Mesendoderm (in vitro differentiated cells): Measurements from ENCODE around the gene SELPLG.
"Not testable (repeated sequence)": the region's sequence is repeated elsewhere in the genome, so short reads cannot be mapped to it uniquely, and the experiment has no call there.

ENCODE experiments used
- DNase-seq: peaks from one replicate; pipeline ENCODE4 v3.0.0; 2013
- H2AK5ac ChIP-seq: 2 replicates; pipeline ENCODE4 v1.6.1; 2013; ENCODE audit warnings: low read length, inconsistent platforms
- H2BK120ac ChIP-seq: 2 replicates; pipeline ENCODE4 v1.6.1; 2013; ENCODE audit warnings: low read depth, mild to moderate bottlenecking, low read length, moderate library complexity, mixed read lengths
- H2BK15ac ChIP-seq: replicated peaks from 2 replicates; pipeline ENCODE4 v1.6.1; 2013; ENCODE audit warnings: low read depth, mild to moderate bottlenecking, moderate library complexity
- H2BK5ac ChIP-seq: 2 replicates; pipeline ENCODE4 v1.6.1; 2013; ENCODE audit warnings: low read length, inconsistent platforms
- H3K18ac ChIP-seq: 2 replicates; pipeline ENCODE4 v1.6.1; 2013; ENCODE audit warnings: mild to moderate bottlenecking, low read length, mixed read lengths
- H3K23ac ChIP-seq: one replicate; pipeline ENCODE4 v1.6.1; 2013; ENCODE audit warnings: low read length
- H3K27ac ChIP-seq: 2 replicates; pipeline ENCODE4 v1.5.1; 2013; ENCODE audit warnings: low read depth, mild to moderate bottlenecking, inconsistent platforms, low read length, moderate library complexity
- H3K27me3 ChIP-seq: 2 replicates; pipeline ENCODE4 v1.6.1; 2013; ENCODE audit warnings: low read length, control low read depth, mild to moderate bottlenecking, inconsistent platforms; ENCODE audit not compliant: insufficient read depth, poor library complexity
- H3K36me3 ChIP-seq: 2 replicates; pipeline ENCODE4 v1.6.1; 2013; ENCODE audit warnings: low read length, inconsistent platforms; ENCODE audit not compliant: control insufficient read depth, insufficient read depth
- H3K4ac ChIP-seq: one replicate; pipeline ENCODE4 v1.6.1; 2013; ENCODE audit warnings: low read depth, mild to moderate bottlenecking, low read length, moderate library complexity
- H3K4me1 ChIP-seq: 2 replicates; pipeline ENCODE4 v1.6.1; 2013; ENCODE audit warnings: low read depth, low read length, inconsistent platforms; ENCODE audit not compliant: control insufficient read depth
- H3K4me2 ChIP-seq: 2 replicates; pipeline ENCODE4 v1.6.1; 2013; ENCODE audit warnings: low read length
- H3K4me3 ChIP-seq: 2 replicates; pipeline ENCODE4 v1.5.1; 2013; ENCODE audit warnings: mild to moderate bottlenecking, low read length
- H3K56ac ChIP-seq: one replicate; pipeline ENCODE4 v1.6.1; 2013; ENCODE audit warnings: low read length
- H3K79me1 ChIP-seq: 2 replicates; pipeline ENCODE4 v1.6.1; 2013; ENCODE audit warnings: low read length, inconsistent platforms
- H3K79me2 ChIP-seq: 2 replicates; pipeline ENCODE4 v1.6.1; 2013; ENCODE audit warnings: mild to moderate bottlenecking, low read length; ENCODE audit not compliant: control insufficient read depth, insufficient read depth
- H3K9ac ChIP-seq: 2 replicates; pipeline ENCODE4 v1.6.1; 2013; ENCODE audit warnings: low read length, inconsistent platforms
- H4K5ac ChIP-seq: one replicate; pipeline ENCODE4 v1.6.1; 2013; ENCODE audit warnings: low read length
- H4K8ac ChIP-seq: one replicate; pipeline ENCODE4 v1.6.1; 2013; ENCODE audit warnings: low read depth, mild to moderate bottlenecking, control low read depth, low read length, moderate library complexity
- WGBS: extraction: QIAGEN DNeasy Blood & Tissue Kit; methylation state at CpG from one replicate; pipeline ENCODE4 v1.1.7; 2013; ENCODE audit warnings: low lambda C conversion rate, missing lambda C conversion rate; ENCODE audit not compliant: insufficient coverage; ENCODE audit errors: extremely low coverage; 5-methylcytosine and 5-hydroxymethylcytosine counted together

The SELPLG gene

DNA sequence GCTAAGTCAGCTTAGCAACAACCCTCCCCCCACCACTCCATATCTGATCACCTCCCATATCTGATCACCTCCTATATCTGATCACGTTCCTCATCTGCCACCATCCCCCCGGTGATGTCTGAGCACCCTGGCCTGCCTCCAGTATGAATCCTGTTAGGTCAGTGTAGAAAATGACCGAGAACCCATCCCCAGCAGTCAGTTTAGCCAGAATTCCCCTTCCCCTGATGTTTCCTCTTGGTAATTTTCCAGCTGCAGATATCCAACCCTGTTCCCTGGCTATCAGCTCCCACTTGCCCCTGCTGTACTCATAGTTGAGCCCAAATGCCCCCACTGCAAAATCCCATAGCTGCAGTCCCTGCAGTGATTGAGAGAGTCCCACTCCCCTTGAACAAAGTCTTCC, 12.5 kb downstream of the SELPLG start:
- Histone ChIP-seq H3K18ac (no peak overlapping the region), H3K9ac (no peak overlapping the region), H3K4me2 (no peak overlapping the region), H3K4me3 (no peak overlapping the region), H3K56ac (no peak overlapping the region), H2BK15ac (no peak overlapping the region), H3K4ac (no peak overlapping the region), H3K4me1 (no peaks in the 10 kb centered on the region), H3K36me3 (no peaks in the 10 kb centered on the region), H3K79me2 (no peaks in the 10 kb centered on the region), H4K8ac (no peak overlapping the region), H3K27ac (no peak overlapping the region), H2BK120ac (no peak overlapping the region), H2BK5ac (no peak overlapping the region), H4K5ac (no peak overlapping the region), H3K27me3 (no peaks in the 10 kb centered on the region), H2AK5ac (no peak overlapping the region), H3K23ac (no peak overlapping the region), H3K79me1 (no peaks in the 10 kb centered on the region)
- WGBS: no CpG with 5 or more reads among the region's 3 CpGs
- DNase-seq: no peak

DNA sequence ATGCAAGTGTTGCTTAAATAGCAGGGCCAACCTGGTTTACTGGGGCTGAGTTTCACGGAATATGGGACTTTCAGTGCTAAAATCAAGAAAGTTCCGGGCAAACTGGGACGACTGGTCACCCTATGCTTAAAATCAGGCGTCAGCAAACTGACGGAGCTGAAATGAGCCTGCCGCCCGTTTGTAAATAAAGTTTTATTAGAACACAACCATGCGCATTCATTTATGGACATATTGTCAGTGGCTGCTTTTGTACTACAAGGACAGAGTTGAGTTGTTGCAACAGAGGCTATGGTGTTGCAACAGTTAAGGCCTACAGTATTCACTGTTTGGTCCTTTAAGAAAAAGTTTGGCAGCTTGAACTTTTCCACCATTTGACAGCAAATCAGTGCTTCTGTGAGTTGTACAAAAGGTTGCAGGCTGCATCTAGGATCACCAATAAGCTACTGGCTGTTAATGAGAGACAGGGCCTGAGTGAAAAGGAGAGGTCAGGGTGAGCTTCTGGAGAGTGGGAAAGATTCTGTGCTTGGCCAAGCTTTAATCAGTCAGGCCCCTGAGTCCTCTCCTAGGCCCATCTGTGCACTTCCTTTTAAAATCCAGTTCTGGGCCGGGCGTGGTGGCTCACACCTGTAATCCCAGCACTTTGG, 13.3 kb downstream of the SELPLG start:
- Histone ChIP-seq H3K27ac (no peak overlapping the region), H4K5ac (no peak overlapping the region), H4K8ac (no peak overlapping the region), H3K9ac (no peak overlapping the region), H3K79me2 (no peaks in the 10 kb centered on the region), H2BK15ac (no peak overlapping the region), H3K18ac (no peak overlapping the region), H3K56ac (no peak overlapping the region), H3K4me2 (no peak overlapping the region), H3K4me1 (no peaks in the 10 kb centered on the region), H3K79me1 (no peaks in the 10 kb centered on the region), H2BK5ac (no peak overlapping the region), H2BK120ac (no peak overlapping the region), H3K27me3 (no peaks in the 10 kb centered on the region), H3K4ac (no peak overlapping the region), H3K4me3 (no peak overlapping the region), H3K23ac (no peak overlapping the region), H2AK5ac (no peak overlapping the region), H3K36me3 (no peaks in the 10 kb centered on the region)
- no peak for DNase-seq
- no CpG with 5 or more reads among the region's 10 CpGs for WGBS

DNA sequence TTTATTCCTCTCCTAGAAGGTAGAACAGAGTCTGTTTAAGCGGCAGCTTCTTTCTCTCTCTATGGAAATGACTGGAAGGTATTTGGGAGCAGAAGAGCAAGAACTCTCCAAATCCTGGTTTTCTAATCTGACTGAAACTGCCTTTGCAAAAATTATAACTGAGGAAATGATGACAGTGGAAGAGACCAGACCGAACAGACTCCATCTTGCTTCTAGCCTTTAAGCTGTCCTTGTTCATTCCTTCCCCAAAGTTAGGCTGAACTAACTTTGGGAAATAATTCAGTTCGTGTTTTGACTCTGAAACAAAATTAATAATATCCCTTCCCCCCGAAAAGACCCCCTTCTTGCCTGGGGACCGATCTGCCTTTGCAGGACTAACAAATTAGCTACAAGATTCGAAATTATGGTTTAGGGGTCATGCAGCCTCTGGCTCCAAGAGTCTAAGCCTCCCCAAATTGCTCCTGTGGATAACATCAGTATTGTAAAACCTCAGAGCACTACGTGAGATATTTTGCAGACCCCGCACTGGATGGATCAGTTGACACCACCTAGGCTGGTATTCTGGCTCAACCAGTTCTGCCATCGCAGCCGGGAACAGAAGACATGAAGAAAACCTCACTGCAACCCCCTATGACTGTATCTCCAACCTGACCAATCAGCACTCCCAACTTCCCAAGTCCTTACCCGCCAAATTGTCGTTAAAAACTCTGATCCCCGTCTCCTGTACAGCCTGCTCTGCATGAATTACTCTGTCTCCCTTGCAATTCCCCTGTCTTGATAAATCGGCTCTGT, 14.1 kb downstream of the SELPLG start:
- no peak for DNase-seq

DNA sequence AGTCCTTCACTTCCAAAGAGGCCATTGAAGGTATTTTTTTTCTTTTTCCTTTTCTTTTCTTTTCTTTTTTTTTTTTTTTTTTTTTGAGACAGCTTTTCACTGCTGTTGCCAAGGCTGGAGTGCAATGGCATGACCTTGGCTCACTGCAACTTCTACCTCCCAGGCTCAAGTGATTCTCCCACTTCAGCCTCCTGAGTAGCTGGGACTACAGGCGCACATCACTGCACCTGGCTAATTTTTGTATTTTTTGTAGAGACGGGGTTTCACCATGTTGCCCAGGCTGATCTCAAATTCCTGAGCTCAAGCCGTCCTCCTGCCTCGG, 14.8 kb downstream of the SELPLG start:
- H3K27me3 ChIP-seq, H3K27ac ChIP-seq, H3K79me2 ChIP-seq, DNase-seq, H3K4me1 ChIP-seq, H4K8ac ChIP-seq, H3K79me1 ChIP-seq, H3K4me2 ChIP-seq, H4K5ac ChIP-seq, H3K9ac ChIP-seq, H2BK15ac ChIP-seq, H2BK5ac ChIP-seq, H2AK5ac ChIP-seq, H2BK120ac ChIP-seq, H3K4ac ChIP-seq, H3K23ac ChIP-seq, H3K18ac ChIP-seq, H3K56ac ChIP-seq, H3K4me3 ChIP-seq, H3K36me3 ChIP-seq: not testable (repeated sequence)
- WGBS: no CpG with 5 or more reads among the region's 4 CpGs

More for the DNA sequence above, 14.1 kb downstream of the SELPLG start:
- Histone ChIP-seq H3K27ac (no peak overlapping the region), H3K18ac (no peak overlapping the region), H3K4me1 (no peaks in the 10 kb centered on the region), H2BK5ac (no peak overlapping the region), H3K4me3 (no peak overlapping the region), H3K36me3 (no peaks in the 10 kb centered on the region), H2AK5ac (no peak overlapping the region), H3K79me2 (no peaks in the 10 kb centered on the region), H3K79me1 (no peaks in the 10 kb centered on the region), H2BK15ac (no peak overlapping the region), H3K27me3 (no peaks in the 10 kb centered on the region), H4K8ac (no peak overlapping the region), H2BK120ac (no peak overlapping the region), H3K4me2 (no peak overlapping the region), H4K5ac (no peak overlapping the region), H3K56ac (no peak overlapping the region), H3K9ac (no peak overlapping the region), H3K23ac (no peak overlapping the region), H3K4ac (no peak overlapping the region)
- no CpG with 5 or more reads among the region's 14 CpGs for WGBS

DNA sequence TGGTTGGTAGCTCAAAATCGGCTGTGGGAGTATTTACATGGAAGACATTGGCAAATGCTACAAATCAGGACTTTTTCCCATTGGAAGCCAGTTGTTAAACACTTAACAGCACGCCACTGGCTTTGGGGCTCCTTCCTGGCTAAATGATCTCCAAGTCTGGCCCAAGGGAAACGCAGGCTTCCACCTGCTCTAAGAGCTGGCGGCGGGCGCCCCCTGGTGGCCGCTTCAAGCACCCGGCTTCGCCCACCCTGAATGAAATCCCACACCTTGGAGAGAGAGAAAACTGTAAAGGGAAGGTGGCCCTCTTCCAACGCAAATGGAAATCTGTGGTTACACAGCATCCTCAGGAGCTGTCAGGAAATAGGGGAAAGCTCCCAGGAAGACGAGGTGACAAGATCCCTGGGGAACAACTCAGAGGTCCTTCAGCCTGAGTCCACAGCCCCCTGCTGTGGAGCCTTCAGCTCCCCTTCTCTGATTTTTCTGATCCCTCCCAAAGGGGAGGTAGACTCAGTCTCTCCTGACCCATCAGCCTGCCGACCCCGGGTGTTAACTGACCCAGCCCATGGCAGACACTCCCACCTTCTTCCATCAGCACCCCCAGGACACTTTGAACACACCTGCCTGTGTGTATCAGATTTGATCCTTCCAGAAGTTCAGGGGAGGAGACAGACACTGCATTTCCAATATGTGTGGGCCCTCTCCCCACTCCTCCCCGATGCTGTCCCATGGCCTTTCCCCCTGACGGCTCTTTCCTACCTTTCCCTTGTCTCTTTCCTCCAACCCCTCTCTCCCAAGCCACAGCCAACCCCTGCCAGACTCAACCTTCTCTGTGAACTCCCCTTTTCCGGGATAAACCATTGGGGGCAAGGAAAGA, 15.4 kb downstream of the SELPLG start:
- Histone ChIP-seq H4K5ac (no peak overlapping the region), H2BK120ac (no peak overlapping the region), H3K79me2 (no peaks in the 10 kb centered on the region), H2BK5ac (no peak overlapping the region), H3K4ac (no peak overlapping the region), H3K9ac (no peak overlapping the region), H3K4me3 (no peak overlapping the region), H3K18ac (no peak overlapping the region), H4K8ac (no peak overlapping the region), H2BK15ac (no peak overlapping the region), H3K23ac (no peak overlapping the region), H3K27ac (no peak overlapping the region), H3K56ac (no peak overlapping the region), H3K4me2 (no peak overlapping the region), H2AK5ac (no peak overlapping the region), H3K27me3 (no peaks in the 10 kb centered on the region), H3K79me1 (no peaks in the 10 kb centered on the region), H3K36me3 (no peaks in the 10 kb centered on the region), H3K4me1 (no peaks in the 10 kb centered on the region)
- DNase-seq: peak; percentile 88
- WGBS: no CpG with 5 or more reads among the region's 16 CpGs
